H1 (cell line): ENCODE data around the gene CPNE5. TPM values are rescaled to one million over a fixed set of nuclear protein-coding genes. Genes with fewer than 3 reads are reported as not detected.

Experiments used
- CTCF ChIA-PET: fragments of 300-600 bp; sonication (Branson Sonifier 250); formaldehyde crosslinking; loops from one replicate; lab custom pipeline; 2021; ENCODE audit not compliant: partially characterized antibody; lab: Charles Lee
- POLR2A ChIA-PET: fragments of 300-600 bp; sonication (Branson Sonifier 250); formaldehyde crosslinking; loops from one replicate; lab custom pipeline; 2021; ENCODE audit warnings: inconsistent platforms; ENCODE audit not compliant: partially characterized antibody; lab: Charles Lee
- DNase-seq, 2 experiments: peaks; one replicate each; pipeline versions ENCODE4 v3.0.0 to v3.0.0-alpha.2; 2010 to 2022; ENCODE audit warnings: low spot score in 2 of 2, low read depth in 1 of 2, mixed read lengths in 1 of 2
- FAIRE-seq: peaks from 2 replicates; lab custom pipeline; 2011; peaks lifted over from hg19 to GRCh38; lab: Jason Lieb, UNC
- H2AFZ ChIP-seq: 2 replicates; pipeline ENCODE4 v1.8.1; 2012; ENCODE audit warnings: low read length, inconsistent platforms
- H2AK5ac ChIP-seq: 2 replicates; pipeline ENCODE4 v1.6.1; 2013; ENCODE audit warnings: low read depth, low read length
- H2BK120ac ChIP-seq: replicated peaks from 2 replicates; pipeline ENCODE3; 2013; ENCODE audit warnings: low read depth, low read length, inconsistent platforms
- H2BK12ac ChIP-seq: 2 replicates; pipeline ENCODE4 v1.6.1; 2013; ENCODE audit warnings: low read depth, low read length
- H2BK15ac ChIP-seq: 2 replicates; pipeline ENCODE4 v1.6.1; 2013; ENCODE audit warnings: low read length
- H2BK20ac ChIP-seq: 2 replicates; pipeline ENCODE4 v1.6.1; 2013; ENCODE audit warnings: low read length
- H2BK5ac ChIP-seq: 2 replicates; pipeline ENCODE4 v1.6.1; 2013; ENCODE audit warnings: low read depth, low read length
- H3K14ac ChIP-seq: 2 replicates; pipeline ENCODE4 v1.6.1; 2013; ENCODE audit warnings: inconsistent platforms; ENCODE audit not compliant: insufficient read length
- H3K18ac ChIP-seq: 2 replicates; pipeline ENCODE4 v1.6.1; 2013; ENCODE audit warnings: low read length; ENCODE audit errors: extremely low read depth
- H3K23ac ChIP-seq: 2 replicates; pipeline ENCODE4 v1.6.1; 2013; ENCODE audit warnings: inconsistent platforms; ENCODE audit not compliant: insufficient read length
- H3K23me2 ChIP-seq: 2 replicates; pipeline ENCODE4 v1.6.1; 2013; ENCODE audit warnings: low read depth, low read length
- H3K27ac ChIP-seq: 2 replicates; pipeline ENCODE4 v1.6.1; 2011; ENCODE audit warnings: low read depth, low read length, inconsistent platforms
- H3K27me3 ChIP-seq, 4 experiments: replicated peaks in 1 of 4; 1 replicate in 1 of 4; 2 replicates in 3 of 4; pipeline versions ENCODE4 v1.6.1 to v1.8.1; 2011 to 2013; ENCODE audit warnings: low read length in 3 of 4, mild to moderate bottlenecking in 3 of 4, inconsistent platforms in 2 of 4, mixed read lengths in 2 of 4, moderate library complexity in 1 of 4; ENCODE audit not compliant: control insufficient read depth in 3 of 4, insufficient read depth in 3 of 4; ENCODE audit errors: extremely low read depth in 1 of 4
- H3K36me3 ChIP-seq, 4 experiments: 2 replicates each; pipeline versions ENCODE4 v1.6.1 to v1.8.1; 2011 to 2013; ENCODE audit warnings: mild to moderate bottlenecking in 4 of 4, low read length in 3 of 4, moderate library complexity in 2 of 4, control low read depth in 1 of 4, inconsistent platforms in 1 of 4; ENCODE audit not compliant: insufficient read depth in 4 of 4, control insufficient read depth in 2 of 4
- H3K4ac ChIP-seq: replicated peaks from 2 replicates; pipeline ENCODE3; 2013; ENCODE audit warnings: low read length, low read depth, mixed read lengths, inconsistent platforms; ENCODE audit not compliant: insufficient read length
- H3K4me1 ChIP-seq, 4 experiments: replicated peaks in 1 of 4; 1 replicate in 1 of 4; 2 replicates in 3 of 4; pipeline versions ENCODE4 v1.6.1 to v1.8.1; 2011 to 2013; ENCODE audit warnings: low read length in 3 of 4, inconsistent platforms in 2 of 4, mixed read lengths in 1 of 4; ENCODE audit not compliant: insufficient read depth in 4 of 4, control insufficient read depth in 3 of 4
- H3K4me2 ChIP-seq, 2 experiments: 2 replicates each; pipeline versions ENCODE4 v1.6.1 to v1.8.1; 2011 to 2013; ENCODE audit warnings: low read depth in 2 of 2, low read length in 2 of 2, control low read depth in 1 of 2, inconsistent platforms in 1 of 2, mild to moderate bottlenecking in 1 of 2; ENCODE audit not compliant: insufficient read depth in 1 of 2
- H3K4me3 ChIP-seq, 4 experiments: fragments of 200-600, 300-600 bp in 1 of 4; sonication (generic), shearing (Covaris generic), sonication (Bioruptor Twin) in 1 of 4; 2 replicates each; pipeline versions ENCODE4 v1.5.1 to v1.8.1; 2011 to 2016; ENCODE audit warnings: low read length in 4 of 4, low read depth in 3 of 4, control low read depth in 2 of 4, inconsistent platforms in 2 of 4, mild to moderate bottlenecking in 2 of 4, mixed read lengths in 1 of 4, moderate library complexity in 1 of 4; ENCODE audit not compliant: insufficient read depth in 2 of 4; ENCODE audit errors: extremely low read depth in 1 of 4
- H3K56ac ChIP-seq: replicated peaks from 2 replicates; pipeline ENCODE3; 2013; ENCODE audit warnings: low read depth, mild to moderate bottlenecking, mixed read lengths, low read length, inconsistent platforms; ENCODE audit not compliant: insufficient read length
- H3K79me1 ChIP-seq: 2 replicates; pipeline ENCODE4 v1.6.1; 2013; ENCODE audit warnings: low read depth, low read length, control low read depth
- H3K79me2 ChIP-seq, 2 experiments: 2 replicates each; pipeline versions ENCODE4 v1.6.1 to v1.8.1; 2012 to 2013; ENCODE audit warnings: low read length in 2 of 2, mild to moderate bottlenecking in 2 of 2, inconsistent platforms in 1 of 2; ENCODE audit not compliant: insufficient read depth in 2 of 2, control insufficient read depth in 1 of 2
- H3K9ac ChIP-seq, 4 experiments: replicated peaks in 1 of 4; 1 replicate in 1 of 4; 2 replicates in 3 of 4; pipeline versions ENCODE4 v1.6.1 to v1.8.1; 2011 to 2013; ENCODE audit warnings: low read depth in 3 of 4, low read length in 3 of 4, control low read depth in 2 of 4, mild to moderate bottlenecking in 2 of 4, moderate library complexity in 2 of 4, inconsistent platforms in 1 of 4; ENCODE audit errors: extremely low read depth in 1 of 4
- H3K9me3 ChIP-seq, 2 experiments: 2 replicates each; pipeline versions ENCODE4 v1.6.1 to v1.8.1; 2012 to 2013; ENCODE audit warnings: mild to moderate bottlenecking in 2 of 2, moderate library complexity in 2 of 2, control low read depth in 1 of 2, inconsistent platforms in 1 of 2, low read depth in 1 of 2, low read length in 1 of 2, mixed read lengths in 1 of 2; ENCODE audit not compliant: insufficient read depth in 2 of 2
- H4K20me1 ChIP-seq, 2 experiments: replicated peaks in 1 of 2; 2 replicates each; pipeline versions ENCODE3 to v1.8.1; 2011 to 2013; ENCODE audit warnings: inconsistent platforms in 2 of 2, low read length in 2 of 2, mild to moderate bottlenecking in 1 of 2; ENCODE audit not compliant: insufficient read depth in 2 of 2, control insufficient read depth in 1 of 2
- H4K5ac ChIP-seq: 2 replicates; pipeline ENCODE4 v1.6.1; 2013; ENCODE audit warnings: low read length, low read depth, mixed read lengths, inconsistent platforms; ENCODE audit not compliant: insufficient read length
- H4K8ac ChIP-seq: 2 replicates; pipeline ENCODE4 v1.8.0; 2013; ENCODE audit warnings: mild to moderate bottlenecking, moderate library complexity, low read length, inconsistent platforms; ENCODE audit not compliant: insufficient read depth; ENCODE audit errors: extremely low read depth
- H4K91ac ChIP-seq: replicated peaks from 2 replicates; pipeline ENCODE3; 2013; ENCODE audit warnings: low read length, mixed read lengths, inconsistent platforms; ENCODE audit not compliant: insufficient read length
- ATF2 ChIP-seq: IDR thresholded peaks from 2 replicates; pipeline ENCODE4 v1.6.1; 2012; ENCODE audit warnings: low read length, inconsistent platforms
- GABPA ChIP-seq: IDR thresholded peaks from 2 replicates; pipeline ENCODE4 v1.6.1; 2011; ENCODE audit warnings: mild to moderate bottlenecking, low read length, moderate library complexity, borderline replicate concordance; ENCODE audit not compliant: insufficient read depth
- POLR2AphosphoS5 ChIP-seq: IDR thresholded peaks from 2 replicates; pipeline ENCODE4 v1.6.1; 2011; ENCODE audit warnings: low read depth, low read length
- RFX5 ChIP-seq: IDR thresholded peaks from 2 replicates; pipeline ENCODE4 v1.6.1; 2011; ENCODE audit warnings: low read depth, low read length, improper control_type of control experiment, borderline replicate concordance
- SIRT6 ChIP-seq: IDR thresholded peaks from one replicate; pipeline ENCODE4 v1.7.1; 2012; ENCODE audit warnings: low read length, inconsistent platforms
- TEAD4 ChIP-seq: IDR thresholded peaks from 2 replicates; pipeline ENCODE4 v1.6.1; 2012; ENCODE audit warnings: low read depth, low read length, inconsistent platforms, mixed read lengths
- WGBS, 2 experiments: shearing (Covaris generic) in 1 of 2; methylation state at CpG; one replicate each; pipeline versions ENCODE4 v1.1.6 to v1.1.7; 2013 to 2015; ENCODE audit warnings: low lambda C conversion rate in 2 of 2, mixed read lengths in 2 of 2, inconsistent platforms in 1 of 2, low coverage in 1 of 2, missing lambda C conversion rate in 1 of 2; ENCODE audit not compliant: insufficient replicate concordance in 2 of 2, insufficient coverage in 1 of 2, insufficient read length in 1 of 2; ENCODE audit errors: extremely low coverage in 1 of 2, missing lambda C conversion rate in 1 of 2; 5-methylcytosine and 5-hydroxymethylcytosine counted together
- polyA plus RNA-seq, 7 experiments: library from polyadenylated mRNA; depleted of rRNA in 3 of 7; stranded (reverse) in 5 of 7; unstranded in 2 of 7; fragments of >200 nt in 5 of 7; fragments of 200-250 nt in 2 of 7; gene quantifications; 1 replicate in 5 of 7; 2 replicates in 1 of 7; 4 replicates in 1 of 7; pipeline versions ENCODE4 v1.2.1 to v1.2.3, GENCODE V29; 2011 to 2013; ENCODE audit warnings: missing spikeins in 2 of 7, mixed read lengths in 2 of 7
- total RNA-seq: library from RNA; stranded (reverse); fragmentation: NEBNext Ultra II Directional; extraction: Animal tissue kit (Norgen Biotek cat#: 25700); gene quantifications from 2 replicates; pipeline ENCODE4 v1.2.1, GENCODE V29; 2021

CPNE5 gene
- total and polyA plus RNA-seq, 2 of the 8 experiments (the other 6 are each of a cell fraction or from before 2014, with no cell fraction given), result 0.88 to 1.8 TPM

- H3K79me2 ChIP-seq, result no peaks in the 10 kb centered on the region
- H3K56ac ChIP-seq, result no peak overlapping the region
- no peak overlapping the region for H3K14ac ChIP-seq
- ChIA-PET POLR2A (interaction anchor here (1.0 to 2.5 kb wide), 5 partner anchors 11 to 86 kb away, joined by 3 to 12 read pairs (median 5); no protein-coding TSS in a partner anchor), CTCF (interaction anchor here (0.6 to 13.7 kb wide), 22 partner anchors 9 to 1782 kb away, joined by 3 to 293 read pairs (median 7); partner anchors contain the start of gene PPIL1)
- H2BK5ac ChIP-seq, result no peak overlapping the region
- peaks cover 7 to 17% (median 9%) of the 10 kb centered on the region in 4 experiments for H3K4me1 ChIP-seq
- H2BK120ac ChIP-seq, result no peak overlapping the region
- peaks cover 2 to 22% (median 6%) of the 10 kb centered on the region in 4 experiments; a peak in 4 of 8 replicates for H3K36me3 ChIP-seq
- no peak overlapping the region for H3K27ac ChIP-seq
- no peak overlapping the region for H2BK15ac ChIP-seq
- no peak overlapping the region for H2AFZ ChIP-seq
- H3K4me3 ChIP-seq, result no peak overlapping the region
- no peak overlapping the region for H4K5ac ChIP-seq
- H2BK20ac ChIP-seq, result no peak overlapping the region
- H3K4ac ChIP-seq, result no peak overlapping the region
- H3K79me1 ChIP-seq, result no peaks in the 10 kb centered on the region
- no peak overlapping the region for H4K91ac ChIP-seq
- WGBS, 2 experiments, result 87% methylated on average over 9 of the region's 9 CpGs; no CpG with 5 or more reads in 1 of the 2 experiments
- no peak overlapping the region for H3K9ac ChIP-seq
- peaks cover 0 to 9% (median 0%) of the 10 kb centered on the region in 4 experiments; a peak in 3 of 7 replicates for H3K27me3 ChIP-seq
- FAIRE-seq (no peak), DNase-seq (no peak)
- H4K8ac ChIP-seq, result no peak overlapping the region
- no peak overlapping the region for H3K4me2 ChIP-seq
- H2BK12ac ChIP-seq, result no peak overlapping the region
- no peaks in the 10 kb centered on the region for H3K9me3 ChIP-seq
- no peak overlapping the region for H2AK5ac ChIP-seq
- TF ChIP-seq TEAD4, result no peak
- no peak for TF ChIP-seq RFX5
- no peak for TF ChIP-seq ATF2
- no peak for TF ChIP-seq POLR2AphosphoS5
- TF ChIP-seq SIRT6, result no peak
- no peak for TF ChIP-seq GABPA
- no peak overlapping the region for H3K23ac ChIP-seq
- H3K23me2 ChIP-seq, result peaks cover 5% of the 10 kb centered on the region
- H4K20me1 ChIP-seq, result peaks cover 0 to 2% of the 10 kb centered on the region in 2 experiments
- H3K18ac ChIP-seq, result no peak overlapping the region
Observed at GRCh38 chr6:36850021-36850420, 10.8 kb upstream of the CPNE5 start.
